Coronary artery (tissue), 2 donors: ENCODE measurements around the gene MORF4L2.
"Not testable (repeated sequence)": the region's sequence is repeated elsewhere in the genome, so short reads cannot be mapped to it uniquely, and the experiment has no call there.

ENCODE experiments used
- DNase-seq: peaks from one replicate; pipeline ENCODE4 v3.0.0-alpha.2; 2017; ENCODE audit warnings: low spot score
- H3K27ac ChIP-seq, 2 donors: fragments of 200-600 bp; sonication (generic); one replicate each; pipeline ENCODE4 v1.5.1; 2016 to 2019
- H3K4me3 ChIP-seq: fragments of 200-600 bp; sonication (generic); 2 replicates; pipeline ENCODE4 v1.5.1; 2016; ENCODE audit warnings: mild to moderate bottlenecking, moderate library complexity
- TF ChIP-seq, protein P1 (sequence below): fragments of 200-600 bp; sonication (generic); IDR thresholded peaks from one replicate; pipeline ENCODE4 v1.5.1; 2019; ENCODE audit warnings: antibody characterized with exemption

Gene MORF4L2

DNA sequence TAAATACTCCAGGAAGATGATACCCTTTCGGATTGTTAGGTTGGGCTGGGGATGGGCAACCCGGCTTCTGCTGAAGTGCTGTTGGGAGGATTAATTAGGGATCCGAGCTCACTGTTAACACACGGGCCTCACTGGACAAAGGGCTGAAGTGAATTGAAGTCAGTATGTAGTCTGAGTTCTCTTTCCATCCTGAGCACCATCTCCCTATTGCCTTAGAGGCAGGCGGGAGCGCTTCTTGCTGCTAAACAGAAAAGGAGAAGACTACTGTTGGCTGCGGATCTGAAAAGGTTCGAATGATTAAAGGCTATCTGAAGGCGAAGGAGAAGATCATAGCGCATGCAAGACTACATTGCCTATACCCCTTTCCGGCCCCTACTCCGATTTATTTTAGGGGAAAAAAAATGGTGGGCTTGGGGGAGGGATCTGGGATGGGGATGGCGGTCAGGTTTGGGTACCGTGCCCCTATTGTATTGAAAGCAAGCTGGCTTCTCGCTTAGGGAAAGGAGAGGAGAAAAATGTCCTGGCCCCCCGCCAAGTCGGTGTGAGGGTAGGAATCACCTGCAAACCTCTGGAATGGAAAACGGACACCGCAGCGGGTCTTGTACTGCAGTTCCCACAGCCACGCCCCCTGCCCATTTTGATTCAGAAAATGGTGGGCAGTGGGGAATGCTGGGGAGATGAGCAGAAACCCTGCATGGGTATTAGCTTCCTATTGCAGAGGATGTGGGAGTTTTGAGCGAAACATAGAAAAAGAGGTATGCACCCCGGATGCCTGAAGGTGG lies 22.3 kb downstream of the MORF4L2 start:
- no peak for DNase-seq
- Histone ChIP-seq H3K4me3 (peak overlapping the region; percentile 4), H3K27ac (no peak overlapping the region)
- TF ChIP-seq, protein P1, sequence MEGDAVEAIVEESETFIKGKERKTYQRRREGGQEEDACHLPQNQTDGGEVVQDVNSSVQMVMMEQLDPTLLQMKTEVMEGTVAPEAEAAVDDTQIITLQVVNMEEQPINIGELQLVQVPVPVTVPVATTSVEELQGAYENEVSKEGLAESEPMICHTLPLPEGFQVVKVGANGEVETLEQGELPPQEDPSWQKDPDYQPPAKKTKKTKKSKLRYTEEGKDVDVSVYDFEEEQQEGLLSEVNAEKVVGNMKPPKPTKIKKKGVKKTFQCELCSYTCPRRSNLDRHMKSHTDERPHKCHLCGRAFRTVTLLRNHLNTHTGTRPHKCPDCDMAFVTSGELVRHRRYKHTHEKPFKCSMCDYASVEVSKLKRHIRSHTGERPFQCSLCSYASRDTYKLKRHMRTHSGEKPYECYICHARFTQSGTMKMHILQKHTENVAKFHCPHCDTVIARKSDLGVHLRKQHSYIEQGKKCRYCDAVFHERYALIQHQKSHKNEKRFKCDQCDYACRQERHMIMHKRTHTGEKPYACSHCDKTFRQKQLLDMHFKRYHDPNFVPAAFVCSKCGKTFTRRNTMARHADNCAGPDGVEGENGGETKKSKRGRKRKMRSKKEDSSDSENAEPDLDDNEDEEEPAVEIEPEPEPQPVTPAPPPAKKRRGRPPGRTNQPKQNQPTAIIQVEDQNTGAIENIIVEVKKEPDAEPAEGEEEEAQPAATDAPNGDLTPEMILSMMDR: no peak

DNA sequence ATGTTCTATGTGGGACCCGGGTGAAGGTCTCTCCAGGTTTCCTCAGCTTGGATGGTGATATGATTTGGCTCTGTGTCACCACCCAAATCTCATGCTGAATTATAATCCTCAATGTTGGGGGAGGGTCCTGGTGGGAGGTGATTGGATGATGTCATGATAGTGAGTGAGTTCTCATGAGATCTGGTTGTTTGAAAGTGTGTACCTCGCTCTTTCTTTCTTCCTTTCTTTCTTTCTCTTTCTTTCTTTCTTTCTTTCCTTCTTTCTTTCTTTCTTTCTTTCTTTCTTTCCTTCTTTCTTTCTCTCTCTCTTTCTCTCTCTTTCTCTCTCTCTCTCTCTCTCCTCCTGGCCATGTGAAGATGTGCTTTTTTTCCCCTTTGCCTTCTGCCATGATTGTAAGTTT lies 27.0 kb downstream of the MORF4L2 start:
- H3K27ac ChIP-seq, H3K4me3 ChIP-seq, DNase-seq: not testable (repeated sequence)

DNA sequence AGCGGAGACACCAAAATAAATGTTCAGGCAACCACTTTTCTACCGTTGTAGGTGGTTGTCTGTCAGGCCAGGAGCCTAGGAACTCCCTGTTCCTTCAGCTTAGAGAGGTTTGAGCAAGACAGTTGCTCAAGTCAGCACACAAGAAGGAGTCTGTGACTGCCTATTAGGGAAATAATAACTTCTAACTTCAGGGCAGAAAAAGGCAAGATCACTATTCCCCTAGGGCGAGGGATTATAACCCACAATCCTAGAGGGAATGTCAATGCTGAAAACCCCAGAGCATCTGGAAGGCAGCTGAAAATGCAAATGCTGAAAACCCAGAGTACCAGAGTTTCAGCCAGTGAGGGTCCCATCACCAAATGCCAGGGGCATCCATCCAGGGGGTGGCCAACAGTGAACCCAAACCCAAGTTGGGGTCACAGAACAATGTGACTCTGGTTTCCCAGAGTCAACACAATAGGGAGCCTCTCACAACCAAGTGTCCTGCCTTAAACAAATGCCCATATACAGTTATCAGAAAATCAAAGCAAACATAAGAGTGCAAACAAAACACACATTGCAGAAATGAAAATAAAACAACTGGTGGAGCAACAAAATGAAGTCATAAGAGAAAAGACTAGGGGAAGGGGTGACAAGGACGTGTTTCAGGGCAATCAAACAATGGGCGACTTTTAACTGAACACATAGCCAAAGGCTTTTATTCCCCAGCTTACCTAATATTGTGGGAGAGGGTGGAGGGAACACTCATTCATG lies 27.6 kb downstream of the MORF4L2 start:
- H3K4me3 ChIP-seq: no peak overlapping the region
- no peak overlapping the region for H3K27ac ChIP-seq
- DNase-seq: no peak
- TF ChIP-seq, protein P1: no peak

DNA sequence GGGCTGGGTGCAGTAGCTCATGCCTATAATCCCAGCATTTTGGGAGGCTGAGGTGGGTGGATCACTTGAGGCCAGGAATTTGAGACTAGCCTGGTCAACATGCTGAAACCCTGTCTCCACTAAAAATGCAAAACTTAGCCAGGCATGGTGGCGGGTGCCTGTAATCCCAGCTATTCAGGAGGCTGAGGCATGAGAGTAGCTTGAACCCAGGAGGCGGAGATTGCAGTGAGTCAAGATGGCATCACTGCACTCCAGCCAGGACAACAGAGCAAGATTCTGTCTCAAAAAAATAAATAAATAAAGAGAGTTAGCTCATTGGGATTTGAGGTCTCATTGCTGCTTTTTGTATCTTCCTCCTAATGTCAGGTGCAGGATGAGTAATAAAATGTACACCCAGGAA lies 29.4 kb downstream of the MORF4L2 start:
- H3K4me3 ChIP-seq, H3K27ac ChIP-seq, DNase-seq: not testable (repeated sequence)

DNA sequence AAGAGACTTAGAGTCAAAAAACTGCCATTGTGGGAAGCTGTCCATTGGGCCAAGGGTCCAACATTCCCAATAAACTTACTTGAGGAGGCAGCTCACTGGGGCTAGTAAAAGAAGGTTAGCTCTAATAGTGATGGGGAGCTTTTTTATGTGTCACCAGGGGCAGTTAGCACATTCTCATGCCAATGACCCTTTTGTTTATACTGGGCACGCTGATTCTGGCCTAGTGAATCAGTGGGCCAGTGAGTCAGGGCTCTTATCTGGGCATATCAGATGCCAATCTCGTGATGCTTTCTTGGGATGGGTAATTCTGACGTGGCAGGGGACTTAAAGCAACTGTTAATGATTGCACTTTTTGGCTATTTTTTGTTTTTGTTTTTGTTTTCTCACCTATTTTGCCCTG lies 29.9 kb downstream of the MORF4L2 start:
- H3K4me3 ChIP-seq: no peak overlapping the region
- no peak for DNase-seq
- TF ChIP-seq, protein P1: no peak
- H3K27ac ChIP-seq: no peak overlapping the region

DNA sequence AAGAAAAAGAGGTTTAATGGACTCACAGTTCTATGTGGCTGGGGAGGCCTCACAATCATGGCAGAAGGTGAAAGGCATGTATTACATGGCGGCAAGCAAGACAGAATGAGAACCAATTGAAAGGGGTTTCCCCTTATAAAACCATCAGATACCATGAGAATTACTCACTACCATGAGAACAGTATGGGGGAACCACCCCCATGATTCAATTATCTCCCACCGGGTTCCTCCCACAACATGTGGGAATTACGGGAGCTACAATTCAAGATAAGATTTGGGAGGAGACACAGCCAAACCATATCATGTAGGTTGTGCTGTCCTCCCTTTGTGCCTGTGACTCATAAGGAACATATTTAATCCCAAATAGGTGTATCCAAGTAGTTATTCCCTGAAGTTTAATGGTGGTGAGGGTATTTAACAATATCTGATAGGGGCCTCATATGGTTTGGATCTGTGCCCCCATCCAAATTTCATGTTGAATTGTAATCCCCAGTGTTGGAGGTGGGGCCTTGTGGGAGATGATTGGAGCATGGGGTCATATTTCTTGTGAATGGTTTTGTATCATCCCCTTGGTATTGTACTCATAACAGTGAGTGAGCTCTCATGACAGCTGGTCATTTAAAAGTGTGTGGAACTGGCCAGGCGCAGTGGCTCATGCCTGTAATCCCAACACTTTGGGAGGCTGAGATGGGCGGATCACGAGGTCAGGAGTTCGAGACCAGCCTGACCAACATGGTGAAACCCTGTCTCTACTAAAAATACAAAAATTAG lies 31.1 kb downstream of the MORF4L2 start:
- not testable (repeated sequence) for DNase-seq, H3K4me3 ChIP-seq, H3K27ac ChIP-seq

DNA sequence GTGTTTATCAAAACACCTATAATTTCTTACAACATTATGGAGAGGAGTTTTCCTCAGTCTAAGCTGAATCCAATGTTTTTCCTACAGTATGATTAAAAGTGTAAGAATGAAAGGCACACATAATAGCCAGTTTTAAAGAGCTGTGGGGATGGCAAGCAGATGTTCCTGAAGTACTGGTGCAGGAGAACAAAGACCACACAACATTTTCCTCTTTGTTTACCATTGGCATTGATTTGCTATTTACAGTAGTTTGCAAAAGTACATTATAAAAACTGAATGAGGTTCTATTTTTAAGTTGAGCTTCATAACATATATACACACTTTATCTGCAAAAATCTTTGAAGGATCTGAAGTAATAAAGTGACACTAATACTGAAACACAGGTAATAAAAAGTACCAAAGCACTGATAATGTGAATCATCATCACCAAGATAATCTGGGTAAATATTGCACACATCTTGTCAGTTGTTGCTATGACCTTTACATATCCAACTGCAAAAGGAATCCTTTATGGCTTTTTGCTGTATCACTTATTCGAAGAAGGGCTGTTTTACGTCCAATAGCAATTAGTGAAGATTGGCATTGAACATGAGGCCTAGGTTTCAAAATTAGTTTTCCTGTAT lies 35.2 kb downstream of the MORF4L2 start:
- Histone ChIP-seq H3K4me3 (no peak overlapping the region), H3K27ac (no peak overlapping the region)
- DNase-seq: no peak
- TF ChIP-seq, protein P1: no peak

DNA sequence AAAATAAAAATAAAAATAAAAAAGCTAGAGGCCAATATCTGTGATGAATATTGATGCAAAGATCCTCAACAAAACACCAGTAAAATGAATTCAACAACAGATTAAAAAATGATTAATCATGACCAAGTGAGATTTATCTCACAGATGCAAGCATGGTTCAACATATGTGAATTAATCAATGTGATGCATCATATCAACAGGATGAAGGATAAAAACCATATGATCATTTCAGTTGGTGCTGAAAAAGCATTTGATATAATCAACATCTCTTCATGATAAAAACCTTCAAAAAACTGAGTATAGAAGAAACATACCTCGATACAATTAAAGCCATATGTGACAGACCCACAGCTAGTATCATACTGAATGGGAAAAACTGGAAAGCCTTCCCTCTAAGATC lies 38.9 kb downstream of the MORF4L2 start:
- DNase-seq: no peak
- TF ChIP-seq, protein P1: no peak

More for the DNA sequence above, 38.9 kb downstream of the MORF4L2 start:
- Histone ChIP-seq H3K4me3 (no peak overlapping the region), H3K27ac (no peak overlapping the region)
